Measurements from ENCODE around the gene MDK.

The MDK gene

GRCh38 chr11:46362156-46363030 is 19.1 kb upstream of the MDK start:
- no peak overlapping the region for H3K27ac ChIP-seq (ENCODE audit: low read depth, low read length)
- no peak overlapping the region for H3K4me3 ChIP-seq (ENCODE audit: low read depth, low read length)
- no peaks in the 10 kb centered on the region for H3K27me3 ChIP-seq (ENCODE audit: control insufficient read depth, insufficient read depth, low read length)

GRCh38 chr11:46363031-46363407 is 18.4 kb upstream of the MDK start:
- H3K27me3 ChIP-seq (ENCODE audit: control insufficient read depth, insufficient read depth, low read length): no peaks in the 10 kb centered on the region
- H3K36me3 ChIP-seq (ENCODE audit: control insufficient read depth, insufficient read depth, low read length): peaks cover 5% of the 10 kb centered on the region
- H3K9me3 ChIP-seq (ENCODE audit: control insufficient read depth, insufficient read depth, low read depth, low read length): no peaks in the 10 kb centered on the region
- H3K4me1 ChIP-seq (ENCODE audit: control insufficient read depth, insufficient read depth, low read length): peaks cover 34% of the 10 kb centered on the region
- no peak overlapping the region for H3K27ac ChIP-seq (ENCODE audit: low read depth, low read length)
- no peak overlapping the region for H3K4me3 ChIP-seq (ENCODE audit: low read depth, low read length)
- no peak overlapping the region for H3K9ac ChIP-seq (ENCODE audit: low read length)

More at GRCh38 chr11:46362156-46363030, 19.1 kb upstream of the MDK start:
- Histone ChIP-seq H3K4me1 (ENCODE audit: control insufficient read depth, insufficient read depth, low read length) (peaks cover 38% of the 10 kb centered on the region), H3K9ac (ENCODE audit: low read length) (no peak overlapping the region), H3K36me3 (ENCODE audit: control insufficient read depth, insufficient read depth, low read length) (0 out of 2 replicates have a peak, but pooled peaks cover 2% of the 10 kb centered on the region), H3K9me3 (ENCODE audit: control insufficient read depth, insufficient read depth, low read depth, low read length) (no peaks in the 10 kb centered on the region)

- H3K4me1 ChIP-seq (ENCODE audit: control insufficient read depth, insufficient read depth, low read length): peaks cover 34% of the 10 kb centered on the region
- no peak overlapping the region for H3K9ac ChIP-seq (ENCODE audit: low read length)
- no peaks in the 10 kb centered on the region for H3K27me3 ChIP-seq (ENCODE audit: control insufficient read depth, insufficient read depth, low read length)
- H3K27ac ChIP-seq (ENCODE audit: low read depth, low read length): no peak overlapping the region
- peaks cover 10% of the 10 kb centered on the region for H3K36me3 ChIP-seq (ENCODE audit: control insufficient read depth, insufficient read depth, low read length)
- H3K4me3 ChIP-seq (ENCODE audit: low read depth, low read length): no peak overlapping the region
- H3K9me3 ChIP-seq (ENCODE audit: control insufficient read depth, insufficient read depth, low read depth, low read length): no peaks in the 10 kb centered on the region
These were observed 17.9 kb upstream of the MDK start for GRCh38 chr11:46363455-46364005.

DNA sequence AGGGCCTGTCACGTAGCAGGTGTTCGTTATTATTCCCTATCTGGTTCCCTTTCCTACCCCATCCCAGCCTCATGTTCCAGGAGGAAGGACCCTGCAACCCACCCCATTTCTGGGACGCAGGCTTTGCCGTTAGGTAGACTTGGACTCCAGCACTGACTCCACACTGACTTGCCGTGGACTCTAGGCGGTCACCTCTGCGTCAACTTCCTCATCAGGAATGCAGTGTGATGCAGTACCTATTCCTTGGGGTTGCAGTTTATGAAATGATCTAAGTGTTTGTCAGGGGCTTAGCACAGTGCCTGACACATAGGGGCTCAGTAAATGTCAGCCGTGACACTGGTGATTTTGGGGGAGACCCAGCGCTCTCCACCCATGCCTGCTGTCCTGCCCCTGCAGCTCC is 17.4 kb upstream of the MDK start:
- peaks cover 13% of the 10 kb centered on the region for H3K36me3 ChIP-seq (ENCODE audit: control insufficient read depth, insufficient read depth, low read length)
- no peaks in the 10 kb centered on the region for H3K9me3 ChIP-seq (ENCODE audit: control insufficient read depth, insufficient read depth, low read depth, low read length)
- H3K27ac ChIP-seq (ENCODE audit: low read depth, low read length): no peak overlapping the region
- no peaks in the 10 kb centered on the region for H3K27me3 ChIP-seq (ENCODE audit: control insufficient read depth, insufficient read depth, low read length)
- H3K4me3 ChIP-seq (ENCODE audit: low read depth, low read length): no peak overlapping the region
- H3K9ac ChIP-seq (ENCODE audit: low read length): no peak overlapping the region
- peaks cover 35% of the 10 kb centered on the region for H3K4me1 ChIP-seq (ENCODE audit: control insufficient read depth, insufficient read depth, low read length)

DNA sequence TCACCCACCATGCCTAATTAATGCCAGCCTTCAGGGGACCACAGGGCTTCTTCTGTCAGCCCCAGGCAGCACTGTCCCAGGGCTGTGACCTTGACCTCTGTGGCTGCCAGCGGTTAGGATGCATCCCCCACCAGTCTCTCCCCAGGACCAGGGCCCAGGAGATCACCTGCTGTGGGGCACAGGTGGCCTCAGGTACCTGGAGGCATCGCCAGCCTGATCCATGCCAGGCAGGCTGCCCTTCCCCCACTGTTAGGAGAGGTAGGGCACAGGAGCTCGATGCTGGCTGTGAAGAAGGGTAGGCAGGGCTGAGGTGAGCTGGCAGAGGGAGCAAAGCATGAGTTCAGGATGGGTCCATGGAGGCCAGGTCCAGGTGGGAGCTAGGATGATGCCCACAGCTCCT is 16.7 kb upstream of the MDK start:
- Histone ChIP-seq H3K27ac (ENCODE audit: low read depth, low read length) (no peak overlapping the region), H3K27me3 (ENCODE audit: control insufficient read depth, insufficient read depth, low read length) (no peaks in the 10 kb centered on the region), H3K36me3 (ENCODE audit: control insufficient read depth, insufficient read depth, low read length) (peaks cover 14% of the 10 kb centered on the region)

GRCh38 chr11:46366260-46366659 is 15.2 kb upstream of the MDK start:
- Histone ChIP-seq H3K4me3 (ENCODE audit: low read depth, low read length) (no peak overlapping the region), H3K27me3 (ENCODE audit: control insufficient read depth, insufficient read depth, low read length) (no peaks in the 10 kb centered on the region), H3K9ac (ENCODE audit: low read length) (no peak overlapping the region), H3K27ac (ENCODE audit: low read depth, low read length) (no peak overlapping the region), H3K4me1 (ENCODE audit: control insufficient read depth, insufficient read depth, low read length) (peaks cover 40% of the 10 kb centered on the region), H3K36me3 (ENCODE audit: control insufficient read depth, insufficient read depth, low read length) (peaks cover 25% of the 10 kb centered on the region), H3K9me3 (ENCODE audit: control insufficient read depth, insufficient read depth, low read depth, low read length) (no peaks in the 10 kb centered on the region)

More for the DNA sequence above, 16.7 kb upstream of the MDK start:
- peaks cover 41% of the 10 kb centered on the region for H3K4me1 ChIP-seq (ENCODE audit: control insufficient read depth, insufficient read depth, low read length)
- H3K4me3 ChIP-seq (ENCODE audit: low read depth, low read length): no peak overlapping the region
- H3K9me3 ChIP-seq (ENCODE audit: control insufficient read depth, insufficient read depth, low read depth, low read length): no peaks in the 10 kb centered on the region
- no peak overlapping the region for H3K9ac ChIP-seq (ENCODE audit: low read length)

GRCh38 chr11:46366661-46367161 is 14.8 kb upstream of the MDK start:
- H3K4me1 ChIP-seq (ENCODE audit: control insufficient read depth, insufficient read depth, low read length): peaks cover 35% of the 10 kb centered on the region
- no peaks in the 10 kb centered on the region for H3K9me3 ChIP-seq (ENCODE audit: control insufficient read depth, insufficient read depth, low read depth, low read length)
- H3K27ac ChIP-seq (ENCODE audit: low read depth, low read length): no peak overlapping the region
- H3K9ac ChIP-seq (ENCODE audit: low read length): no peak overlapping the region
- peaks cover 29% of the 10 kb centered on the region for H3K36me3 ChIP-seq (ENCODE audit: control insufficient read depth, insufficient read depth, low read length)
- H3K27me3 ChIP-seq (ENCODE audit: control insufficient read depth, insufficient read depth, low read length): no peaks in the 10 kb centered on the region
- no peak overlapping the region for H3K4me3 ChIP-seq (ENCODE audit: low read depth, low read length)

DNA sequence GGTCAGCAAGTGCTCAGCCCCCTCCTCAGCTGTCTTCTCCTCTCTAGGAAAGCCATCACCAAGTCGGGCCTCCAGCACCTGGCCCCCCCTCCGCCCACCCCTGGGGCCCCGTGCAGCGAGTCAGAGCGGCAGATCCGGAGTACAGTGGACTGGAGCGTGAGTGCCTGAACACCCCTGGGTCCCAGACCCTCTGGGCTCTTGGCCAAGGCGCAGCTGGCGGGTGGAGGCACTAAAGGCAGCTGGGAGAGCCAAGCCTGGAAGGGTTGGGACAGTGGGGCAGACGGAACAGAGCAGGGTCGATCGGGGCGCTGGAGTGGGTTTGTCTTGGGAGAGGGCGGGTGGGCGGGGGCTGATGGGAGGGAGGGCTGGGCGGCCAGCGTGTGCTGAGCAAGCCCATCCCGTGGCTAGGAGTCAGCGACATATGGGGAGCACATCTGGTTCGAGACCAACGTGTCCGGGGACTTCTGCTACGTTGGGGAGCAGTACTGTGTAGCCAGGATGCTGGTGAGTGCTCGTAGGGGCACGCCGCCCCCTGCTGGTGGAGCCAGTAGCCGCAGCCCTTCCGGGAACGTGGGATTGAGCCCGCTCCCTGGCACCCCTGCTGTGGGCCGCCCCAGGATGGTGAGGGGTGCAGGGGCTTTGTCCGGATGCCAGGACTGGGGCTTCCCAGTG is 14.1 kb upstream of the MDK start:
- Histone ChIP-seq H3K36me3 (ENCODE audit: control insufficient read depth, insufficient read depth, low read length) (peaks cover 36% of the 10 kb centered on the region), H3K9me3 (ENCODE audit: control insufficient read depth, insufficient read depth, low read depth, low read length) (no peaks in the 10 kb centered on the region), H3K4me1 (ENCODE audit: control insufficient read depth, insufficient read depth, low read length) (peaks cover 30% of the 10 kb centered on the region), H3K27ac (ENCODE audit: low read depth, low read length) (no peak overlapping the region), H3K9ac (ENCODE audit: low read length) (no peak overlapping the region), H3K27me3 (ENCODE audit: control insufficient read depth, insufficient read depth, low read length) (no peaks in the 10 kb centered on the region), H3K4me3 (ENCODE audit: low read depth, low read length) (no peak overlapping the region)

GRCh38 chr11:46367916-46368267 is 13.6 kb upstream of the MDK start:
- peaks cover 41% of the 10 kb centered on the region for H3K36me3 ChIP-seq (ENCODE audit: control insufficient read depth, insufficient read depth, low read length)
- H3K9ac ChIP-seq (ENCODE audit: low read length): no peak overlapping the region
- no peaks in the 10 kb centered on the region for H3K27me3 ChIP-seq (ENCODE audit: control insufficient read depth, insufficient read depth, low read length)
- H3K4me1 ChIP-seq (ENCODE audit: control insufficient read depth, insufficient read depth, low read length): peaks cover 25% of the 10 kb centered on the region; the same call in 1 of the 2 replicates
- no peaks in the 10 kb centered on the region for H3K9me3 ChIP-seq (ENCODE audit: control insufficient read depth, insufficient read depth, low read depth, low read length)
- no peak overlapping the region for H3K27ac ChIP-seq (ENCODE audit: low read depth, low read length)
- H3K4me3 ChIP-seq (ENCODE audit: low read depth, low read length): no peak overlapping the region

- no peaks in the 10 kb centered on the region for H3K9me3 ChIP-seq (ENCODE audit: control insufficient read depth, insufficient read depth, low read depth, low read length)
- H3K27me3 ChIP-seq (ENCODE audit: control insufficient read depth, insufficient read depth, low read length): no peaks in the 10 kb centered on the region
- peaks cover 20% of the 10 kb centered on the region; the same call in 1 of the 2 replicates for H3K4me1 ChIP-seq (ENCODE audit: control insufficient read depth, insufficient read depth, low read length)
- no peak overlapping the region for H3K4me3 ChIP-seq (ENCODE audit: low read depth, low read length)
- H3K36me3 ChIP-seq (ENCODE audit: control insufficient read depth, insufficient read depth, low read length): peaks cover 50% of the 10 kb centered on the region
- no peak overlapping the region for H3K27ac ChIP-seq (ENCODE audit: low read depth, low read length)
- no peak overlapping the region for H3K9ac ChIP-seq (ENCODE audit: low read length)
These were observed 11.9 kb upstream of the MDK start for GRCh38 chr11:46369458-46370152.

Data from HUES6 (cell line).